Nephron progenitor cell (in vitro differentiated cells): ENCODE data around the gene ARID1B.

Experiments used
- DNase-seq: peaks from one replicate; pipeline ENCODE4 v3.0.0; 2021
- H3K27ac Mint-ChIP-seq: 2 replicates; pipeline ENCODE4 v1.8.0; 2021; ENCODE audit warnings: mild to moderate bottlenecking, moderate library complexity, mixed read lengths
- H3K27me3 Mint-ChIP-seq: 2 replicates; pipeline ENCODE4 v1.8.0; 2021; ENCODE audit warnings: mild to moderate bottlenecking, low read depth, mixed read lengths; ENCODE audit not compliant: poor library complexity
- H3K36me3 Mint-ChIP-seq: 2 replicates; pipeline ENCODE4 v1.8.0; 2021; ENCODE audit warnings: low read depth, mixed read lengths
- H3K4me1 Mint-ChIP-seq: 2 replicates; pipeline ENCODE4 v1.8.0; 2021; ENCODE audit warnings: mixed read lengths
- H3K4me3 Mint-ChIP-seq: 2 replicates; pipeline ENCODE4 v1.8.0; 2021; ENCODE audit warnings: mild to moderate bottlenecking, moderate library complexity, mixed read lengths
- H3K9me3 Mint-ChIP-seq: 2 replicates; pipeline ENCODE4 v1.8.0; 2021; ENCODE audit warnings: mild to moderate bottlenecking, moderate library complexity, mixed read lengths
- CTCF ChIP-seq: fragments of 200-600 bp; sonication (generic); IDR thresholded peaks from 2 replicates; pipeline ENCODE4 v1.5.0; 2021; ENCODE audit warnings: antibody characterized with exemption

The ARID1B gene

GRCh38 chr6:156820089-156820798, 43.1 kb downstream of the ARID1B start:
- no peak for DNase-seq
- Mint-ChIP-seq H3K36me3 (peaks cover 8% of the 10 kb centered on the region), H3K4me1 (peaks cover 40% of the 10 kb centered on the region), H3K27ac (peak overlapping the region; percentile 24), H3K27me3 (peaks cover 3% of the 10 kb centered on the region), H3K9me3 (no peaks in the 10 kb centered on the region), H3K4me3 (no peak overlapping the region)
- TF ChIP-seq CTCF: no peak

- TF ChIP-seq CTCF: no peak
- H3K4me1 Mint-ChIP-seq: peaks cover 36% of the 10 kb centered on the region
- H3K27ac Mint-ChIP-seq: no peak overlapping the region
- DNase-seq: no peak
- peaks cover 3% of the 10 kb centered on the region for H3K27me3 Mint-ChIP-seq
- H3K36me3 Mint-ChIP-seq: peaks cover 8% of the 10 kb centered on the region
- no peak overlapping the region for H3K4me3 Mint-ChIP-seq
- H3K9me3 Mint-ChIP-seq: no peaks in the 10 kb centered on the region
These were observed 44.5 kb downstream of the ARID1B start for GRCh38 chr6:156821707-156822106.

GRCh38 chr6:156822747-156823206, 45.6 kb downstream of the ARID1B start:
- Mint-ChIP-seq H3K27ac (peak overlapping the region; percentile 88), H3K9me3 (no peaks in the 10 kb centered on the region), H3K27me3 (peaks cover 3% of the 10 kb centered on the region), H3K4me3 (no peak overlapping the region), H3K36me3 (peaks cover 8% of the 10 kb centered on the region), H3K4me1 (peaks cover 46% of the 10 kb centered on the region)
- TF ChIP-seq CTCF: no peak
- no peak for DNase-seq

GRCh38 chr6:156824142-156824541, 47.0 kb downstream of the ARID1B start:
- no peak for DNase-seq
- no peak for TF ChIP-seq CTCF
- peaks cover 3% of the 10 kb centered on the region for H3K27me3 Mint-ChIP-seq
- H3K36me3 Mint-ChIP-seq: peaks cover 12% of the 10 kb centered on the region
- H3K4me1 Mint-ChIP-seq: peaks cover 51% of the 10 kb centered on the region
- H3K4me3 Mint-ChIP-seq: no peak overlapping the region
- no peaks in the 10 kb centered on the region for H3K9me3 Mint-ChIP-seq
- H3K27ac Mint-ChIP-seq: no peak overlapping the region

- Mint-ChIP-seq H3K27ac (no peak overlapping the region), H3K27me3 (no peaks in the 10 kb centered on the region), H3K9me3 (no peaks in the 10 kb centered on the region), H3K4me1 (peaks cover 41% of the 10 kb centered on the region), H3K36me3 (peaks cover 24% of the 10 kb centered on the region), H3K4me3 (no peak overlapping the region)
- no peak for TF ChIP-seq CTCF
- DNase-seq: no peak
These were observed 48.3 kb downstream of the ARID1B start for GRCh38 chr6:156825475-156825874.
